ENCODE measurements around the gene SPATA31C2. TPM values are rescaled to one million over a fixed set of nuclear protein-coding genes. Genes with fewer than 3 reads are reported as not detected.

The SPATA31C2 gene
- polyA plus RNA-seq, 1 donor (not counting 4 experiments of a cell fraction or from before 2014, with no cell fraction given): not detected

DNA sequence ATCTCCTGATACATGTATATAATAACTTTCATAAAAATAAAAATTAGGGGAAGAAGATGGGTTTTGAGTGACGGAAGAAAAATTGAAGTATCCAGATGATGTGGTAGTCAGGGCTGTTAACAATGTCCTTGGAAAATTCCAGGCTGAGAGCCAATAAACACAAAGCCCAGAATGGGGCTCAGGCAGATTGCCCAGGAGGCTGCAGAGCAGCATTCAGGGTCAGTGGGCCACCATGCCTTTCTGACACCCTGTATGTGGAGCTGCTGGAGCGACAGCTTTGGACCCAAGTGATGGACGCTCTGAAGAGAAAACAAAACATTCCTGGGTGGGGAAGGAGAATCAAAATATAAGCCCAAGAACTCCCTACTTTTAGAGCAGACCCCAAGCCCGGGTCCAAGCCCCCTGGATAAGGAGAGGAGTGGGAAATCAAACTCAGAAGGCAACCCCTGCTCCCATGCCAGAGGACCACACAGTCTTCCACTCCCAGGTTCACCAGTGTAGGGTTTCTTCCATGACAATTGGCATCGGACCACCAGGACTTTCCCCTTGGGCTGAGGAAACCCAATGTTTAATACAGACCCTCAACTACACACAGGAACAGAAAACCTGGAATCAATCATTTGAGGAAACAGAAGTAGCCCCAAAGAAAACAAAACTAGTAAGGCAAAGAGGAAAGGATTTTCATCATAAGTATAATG lies 45.7 kb upstream of the SPATA31C2 start:
- no peak overlapping the region for H3K4me2 ChIP-seq (ENCODE audit: control insufficient read depth, extremely low read depth, insufficient read depth, low read depth, low read length)
- H2AFZ ChIP-seq (ENCODE audit: control insufficient read depth, low read length): no peak overlapping the region
- no peak overlapping the region for H3K9ac ChIP-seq (ENCODE audit: control insufficient read depth, extremely low read depth, insufficient read depth, low read length)
- H3K36me3 ChIP-seq (ENCODE audit: control insufficient read depth in 2 of 2, extremely low read depth in 1 of 2, insufficient read depth in 2 of 2, low read length in 2 of 2): no peaks in the 10 kb centered on the region
- no peak overlapping the region for H3K27ac ChIP-seq (ENCODE audit: control insufficient read depth, insufficient read depth, low read length)
- no peaks in the 10 kb centered on the region for H4K20me1 ChIP-seq (ENCODE audit: control insufficient read depth, extremely low read depth, insufficient read depth, low read length)
- no peaks in the 10 kb centered on the region for H3K79me2 ChIP-seq (ENCODE audit: control insufficient read depth, insufficient read depth, low read length)
- FAIRE-seq (no peak), DNase-seq (ENCODE audit: low read depth, low spot score) (no peak)
- TF ChIP-seq EZH2 (IDR thresholded peaks at IDR 0.05; ENCODE audit: low read length): no peak
- TF ChIP-seq, protein P1, sequence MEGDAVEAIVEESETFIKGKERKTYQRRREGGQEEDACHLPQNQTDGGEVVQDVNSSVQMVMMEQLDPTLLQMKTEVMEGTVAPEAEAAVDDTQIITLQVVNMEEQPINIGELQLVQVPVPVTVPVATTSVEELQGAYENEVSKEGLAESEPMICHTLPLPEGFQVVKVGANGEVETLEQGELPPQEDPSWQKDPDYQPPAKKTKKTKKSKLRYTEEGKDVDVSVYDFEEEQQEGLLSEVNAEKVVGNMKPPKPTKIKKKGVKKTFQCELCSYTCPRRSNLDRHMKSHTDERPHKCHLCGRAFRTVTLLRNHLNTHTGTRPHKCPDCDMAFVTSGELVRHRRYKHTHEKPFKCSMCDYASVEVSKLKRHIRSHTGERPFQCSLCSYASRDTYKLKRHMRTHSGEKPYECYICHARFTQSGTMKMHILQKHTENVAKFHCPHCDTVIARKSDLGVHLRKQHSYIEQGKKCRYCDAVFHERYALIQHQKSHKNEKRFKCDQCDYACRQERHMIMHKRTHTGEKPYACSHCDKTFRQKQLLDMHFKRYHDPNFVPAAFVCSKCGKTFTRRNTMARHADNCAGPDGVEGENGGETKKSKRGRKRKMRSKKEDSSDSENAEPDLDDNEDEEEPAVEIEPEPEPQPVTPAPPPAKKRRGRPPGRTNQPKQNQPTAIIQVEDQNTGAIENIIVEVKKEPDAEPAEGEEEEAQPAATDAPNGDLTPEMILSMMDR (optimal IDR thresholded peaks at IDR 0.05 in 1 of 3, IDR thresholded peaks at IDR 0.05 in 1 of 3, conservative IDR thresholded peaks at IDR 0.05 in 1 of 3; ENCODE audit: extremely low read depth in 1 of 3, insufficient read depth in 2 of 3, low read length in 3 of 3): no peak
- no peaks in the 10 kb centered on the region for H3K9me1 ChIP-seq (ENCODE audit: control insufficient read depth, extremely low read depth, insufficient read depth, low read length)
- no peaks in the 10 kb centered on the region for H3K27me3 ChIP-seq (ENCODE audit: control insufficient read depth, extremely low read depth, insufficient read depth, low read length)
- no peaks in the 10 kb centered on the region for H3K4me1 ChIP-seq (ENCODE audit: control insufficient read depth, extremely low read depth, insufficient read depth, low read length)
- H3K9me3 ChIP-seq (ENCODE audit: control insufficient read depth, low read depth, low read length): no peaks in the 10 kb centered on the region
- dilution Hi-C loops (cut with MboI; ENCODE audit: extremely low pct_ligation_motif_present, low sequenced_read_pairs): no loop called here
- no peak overlapping the region for H3K4me3 ChIP-seq (ENCODE audit: control insufficient read depth in 2 of 3, extremely low read depth in 1 of 3, insufficient read depth in 2 of 3, low read depth in 1 of 3, low read length in 3 of 3)

DNA sequence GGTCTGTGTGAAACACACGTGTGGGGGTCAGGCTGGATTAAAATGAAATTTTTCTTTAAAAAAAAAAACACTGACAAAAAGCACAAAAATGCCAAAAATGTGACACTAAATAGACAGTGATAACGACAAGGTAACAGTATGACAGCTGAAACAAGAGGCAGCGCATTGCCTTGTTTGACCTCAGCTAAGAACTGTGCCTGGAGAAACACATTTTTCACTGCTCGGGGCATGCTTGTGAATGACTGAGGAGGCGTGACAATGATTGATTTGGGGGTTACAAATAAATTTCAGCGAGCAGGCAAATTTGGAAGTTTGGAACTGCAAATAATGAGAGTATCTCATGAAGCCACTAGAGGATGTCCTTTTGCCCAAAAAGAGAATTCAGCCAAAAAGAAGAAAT lies 44.2 kb upstream of the SPATA31C2 start:
- H3K9me1 ChIP-seq (ENCODE audit: control insufficient read depth, extremely low read depth, insufficient read depth, low read length): no peaks in the 10 kb centered on the region
- no peaks in the 10 kb centered on the region for H3K79me2 ChIP-seq (ENCODE audit: control insufficient read depth, insufficient read depth, low read length)
- no peak overlapping the region for H3K9ac ChIP-seq (ENCODE audit: control insufficient read depth, extremely low read depth, insufficient read depth, low read length)
- H3K4me2 ChIP-seq (ENCODE audit: control insufficient read depth, extremely low read depth, insufficient read depth, low read depth, low read length): no peak overlapping the region
- no peaks in the 10 kb centered on the region for H3K36me3 ChIP-seq (ENCODE audit: control insufficient read depth in 2 of 2, extremely low read depth in 1 of 2, insufficient read depth in 2 of 2, low read length in 2 of 2)
- DNase-seq (ENCODE audit: low read depth, low spot score) (no peak), FAIRE-seq (no peak)
- H3K27me3 ChIP-seq (ENCODE audit: control insufficient read depth, extremely low read depth, insufficient read depth, low read length): no peaks in the 10 kb centered on the region
- H3K27ac ChIP-seq (ENCODE audit: control insufficient read depth, insufficient read depth, low read length): no peak overlapping the region
- no peak for TF ChIP-seq EZH2 (IDR thresholded peaks at IDR 0.05; ENCODE audit: low read length)
- TF ChIP-seq, protein P1 (optimal IDR thresholded peaks at IDR 0.05 in 1 of 3, IDR thresholded peaks at IDR 0.05 in 1 of 3, conservative IDR thresholded peaks at IDR 0.05 in 1 of 3; ENCODE audit: extremely low read depth in 1 of 3, insufficient read depth in 2 of 3, low read length in 3 of 3): no peak
- H4K20me1 ChIP-seq (ENCODE audit: control insufficient read depth, extremely low read depth, insufficient read depth, low read length): no peaks in the 10 kb centered on the region
- H3K4me1 ChIP-seq (ENCODE audit: control insufficient read depth, extremely low read depth, insufficient read depth, low read length): no peaks in the 10 kb centered on the region
- dilution Hi-C loops (cut with MboI; ENCODE audit: extremely low pct_ligation_motif_present, low sequenced_read_pairs): no loop called here
- H3K4me3 ChIP-seq (ENCODE audit: control insufficient read depth in 2 of 3, extremely low read depth in 1 of 3, insufficient read depth in 2 of 3, low read depth in 1 of 3, low read length in 3 of 3): no peak overlapping the region
- no peaks in the 10 kb centered on the region for H3K9me3 ChIP-seq (ENCODE audit: control insufficient read depth, low read depth, low read length)
- no peak overlapping the region for H2AFZ ChIP-seq (ENCODE audit: control insufficient read depth, low read length)

All from keratinocyte (primary cell).